ENCODE results near the gene DET1.
"Not testable (repeated sequence)": the region's sequence is repeated elsewhere in the genome, so short reads cannot be mapped to it uniquely, and the experiment has no call there.

The DET1 gene

GRCh38 chr15:88476635-88477060 is 69.8 kb downstream of the DET1 start:
- DNase-seq: peak; percentile 47
- in situ Hi-C loops (cut with HindIII; ENCODE audit: low pct_ligation_motif_present, low pct_unique_long_range_greater_than_20kb, low sequenced_read_pairs): no loop called here

- in situ Hi-C loops (cut with HindIII; ENCODE audit: low pct_ligation_motif_present, low pct_unique_long_range_greater_than_20kb, low sequenced_read_pairs); DNase-seq: not testable (repeated sequence)
Observed at GRCh38 chr15:88473661-88474293, 72.7 kb downstream of the DET1 start.

- in situ Hi-C loops (cut with HindIII; ENCODE audit: low pct_ligation_motif_present, low pct_unique_long_range_greater_than_20kb, low sequenced_read_pairs): no loop called here
- DNase-seq: no peak
Observed at GRCh38 chr15:88472225-88472624, 74.3 kb downstream of the DET1 start.

GRCh38 chr15:88470625-88471372 is 75.7 kb downstream of the DET1 start:
- DNase-seq: no peak

GRCh38 chr15:88469321-88469720 is 77.2 kb downstream of the DET1 start:
- in situ Hi-C loops (cut with HindIII; ENCODE audit: low pct_ligation_motif_present, low pct_unique_long_range_greater_than_20kb, low sequenced_read_pairs): no loop called here
- DNase-seq: no peak

More at GRCh38 chr15:88470625-88471372, 75.7 kb downstream of the DET1 start:
- in situ Hi-C loops (cut with HindIII; ENCODE audit: low pct_ligation_motif_present, low pct_unique_long_range_greater_than_20kb, low sequenced_read_pairs): no loop called here

- DNase-seq; in situ Hi-C loops (cut with HindIII; ENCODE audit: low pct_ligation_motif_present, low pct_unique_long_range_greater_than_20kb, low sequenced_read_pairs): not testable (repeated sequence)
Observed at GRCh38 chr15:88468721-88469120, 77.8 kb downstream of the DET1 start.

GRCh38 chr15:88467935-88468528 is 78.4 kb downstream of the DET1 start:
- no peak for DNase-seq
- in situ Hi-C loops (cut with HindIII; ENCODE audit: low pct_ligation_motif_present, low pct_unique_long_range_greater_than_20kb, low sequenced_read_pairs): no loop called here

- DNase-seq: peak; percentile 86
- in situ Hi-C loops (cut with HindIII; ENCODE audit: low pct_ligation_motif_present, low pct_unique_long_range_greater_than_20kb, low sequenced_read_pairs): no loop called here
Observed at GRCh38 chr15:88467073-88467934, 79.2 kb downstream of the DET1 start, which contains the start of the genes MRPL46 and MRPS11. MRPL46 (minus strand) TSS chr15:88467388; CDS start chr15:88467377, 11 bp downstream. MRPS11 (plus strand) TSS chr15:88467708; CDS start chr15:88467718, 10 bp downstream.

GRCh38 chr15:88465633-88466224 is 80.8 kb downstream of the DET1 start:
- in situ Hi-C loops (cut with HindIII; ENCODE audit: low pct_ligation_motif_present, low pct_unique_long_range_greater_than_20kb, low sequenced_read_pairs): no loop called here
- DNase-seq: peak; percentile 24

GRCh38 chr15:88463870-88464532 is 82.5 kb downstream of the DET1 start:
- in situ Hi-C loops (cut with HindIII; ENCODE audit: low pct_ligation_motif_present, low pct_unique_long_range_greater_than_20kb, low sequenced_read_pairs): no loop called here
- no peak for DNase-seq

All from ACHN (cell line).